Stimulated activated naive CD8-positive, alpha-beta T cell treated with anti-CD3 and anti-CD28 coated beads, Interleukin-15, Interleukin-2, amounts not matched to agents 100 U/mL and 50 U/mL, for 24 hours (primary cell): ENCODE measurements around the gene PDCD1LG2.

Experiments
- ATAC-seq: fragments of 150-1000 bp; cut with Tn5 transposase; one replicate; pipeline ENCODE4 v1.10.0; 2021
- DNase-seq: peaks from one replicate; pipeline ENCODE4 v3.0.0; 2021

PDCD1LG2 gene

DNA sequence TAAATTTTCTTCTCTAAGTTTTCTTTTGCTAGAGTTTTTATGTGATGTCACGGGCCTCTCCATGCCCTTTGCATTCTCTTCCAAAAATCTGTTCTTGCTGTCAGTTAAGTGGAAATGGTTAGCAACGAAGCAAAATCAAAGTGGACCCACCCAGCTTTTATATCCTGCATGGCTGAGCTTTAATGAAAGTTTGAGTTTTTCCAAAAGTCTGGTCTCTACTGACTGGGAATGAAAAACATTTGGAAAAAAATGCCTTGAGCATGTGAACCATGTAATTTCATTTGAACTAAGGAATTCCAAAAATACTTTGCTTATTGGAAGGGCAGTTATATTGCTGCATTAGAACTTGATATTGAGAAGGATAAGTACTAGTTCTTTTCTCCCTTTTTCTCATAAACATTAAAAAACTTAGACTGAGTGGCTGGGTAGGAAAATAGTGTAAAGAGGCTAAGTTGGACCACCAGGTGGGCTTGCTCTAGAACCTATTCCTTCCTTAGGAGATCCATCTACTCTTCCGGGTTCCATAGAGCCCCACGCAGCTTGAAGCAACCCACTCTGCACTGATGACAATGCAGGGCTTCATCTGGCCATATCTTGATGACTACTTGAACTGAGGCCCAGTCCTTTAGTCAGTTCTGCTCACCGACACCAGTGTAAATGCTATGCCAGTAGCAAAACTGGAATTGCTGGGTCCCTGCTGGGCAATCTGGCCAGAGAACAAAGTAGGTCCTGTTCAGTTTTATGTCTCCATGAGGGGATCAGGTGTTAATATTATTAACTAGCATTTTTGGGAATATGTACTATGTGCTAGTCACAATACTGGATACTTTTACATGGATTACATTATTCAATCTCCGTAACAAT is 101.2 kb downstream of the PDCD1LG2 start:
- no peak for DNase-seq
- no peak for ATAC-seq

DNA sequence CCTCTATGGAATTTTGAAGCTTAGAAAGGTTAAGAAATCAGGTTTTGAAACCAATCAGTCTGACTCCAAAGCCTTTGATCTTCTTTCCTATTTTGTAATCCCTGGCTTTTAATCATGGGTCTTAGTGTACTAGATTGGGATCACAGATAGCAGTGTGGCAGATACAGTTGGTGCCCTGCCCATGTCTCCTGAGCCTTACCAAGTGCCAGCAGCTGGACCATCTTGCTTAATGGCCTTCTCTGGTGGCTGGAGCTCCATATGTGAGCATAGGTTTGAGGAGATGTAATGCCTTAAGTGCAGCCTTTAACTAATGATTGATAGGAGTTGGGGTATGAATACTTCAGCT is 101.8 kb downstream of the PDCD1LG2 start:
- DNase-seq (no peak), ATAC-seq (no peak)

- no peak for DNase-seq
- no peak for ATAC-seq
Observed at GRCh38 chr9:5614192-5614591, 103.9 kb downstream of the PDCD1LG2 start.

DNA sequence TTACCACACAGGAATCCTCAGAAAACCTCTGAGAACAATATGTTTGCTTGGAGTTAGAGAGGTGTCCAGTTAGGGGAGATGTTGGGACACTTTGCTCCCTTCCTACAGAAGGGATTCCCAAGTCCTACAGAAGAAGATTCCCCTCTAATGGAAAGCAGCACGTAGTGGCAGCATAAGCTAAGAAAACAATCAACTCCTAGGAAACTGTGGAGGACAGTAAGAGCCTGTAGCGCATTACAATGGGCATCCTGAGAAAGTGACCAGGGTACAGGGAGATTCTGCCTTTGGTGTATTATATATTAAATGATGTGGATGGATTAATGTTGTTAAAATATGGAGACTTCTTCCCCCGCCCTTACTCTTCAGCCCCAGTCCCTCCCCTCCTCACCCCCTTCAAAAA is 104.7 kb downstream of the PDCD1LG2 start:
- no peak for ATAC-seq
- no peak for DNase-seq

- ATAC-seq (peak; percentile 71), DNase-seq (no peak)
Observed at GRCh38 chr9:5617749-5618148, 107.4 kb downstream of the PDCD1LG2 start.

GRCh38 chr9:5620494-5620893 is 110.2 kb downstream of the PDCD1LG2 start:
- DNase-seq (no peak), ATAC-seq (no peak)
